Loucy (cell line): Measurements from ENCODE around the gene GPR151.

Source experiments
- CTCF ChIP-seq: fragments of 200-600 bp; sonication (generic); conservative IDR thresholded peaks from 2 replicates; pipeline ENCODE4 v1.5.1; 2014; ENCODE audit warnings: mild to moderate bottlenecking, antibody characterized with exemption, low read length
- EZH2phosphoT487 ChIP-seq: fragments of 200-600 bp; IDR thresholded peaks from 2 replicates; pipeline ENCODE4 v1.6.1; 2018; ENCODE audit warnings: antibody characterized with exemption, mild to moderate bottlenecking, moderate library complexity, borderline replicate concordance

- TF ChIP-seq CTCF (no peak), EZH2phosphoT487 (no peak)
Measured at GRCh38 chr5:146482775-146483174, 33.2 kb downstream of the GPR151 start.
